ENCODE measurements around the gene QKI.

Gene QKI

GRCh38 chr6:163563318-163563717 lies 148.8 kb downstream of the QKI start:
- no peaks in the 10 kb centered on the region for H3K9me3 ChIP-seq (ENCODE audit: control insufficient read depth, insufficient read depth, low read depth, low read length)
- H3K4me1 ChIP-seq (ENCODE audit: control insufficient read depth, insufficient read depth, low read length), result no peaks in the 10 kb centered on the region
- no peak overlapping the region for H3K4me3 ChIP-seq (ENCODE audit: low read depth, low read length)
- H3K36me3 ChIP-seq (ENCODE audit: control insufficient read depth in 2 of 2, insufficient read depth in 1 of 2, low read length in 2 of 2), result peaks cover 0 to 40% of the 10 kb centered on the region in 2 experiments; a peak in 2 of 3 replicates
- CTCF ChIA-PET, result interaction anchor here (1.5 kb wide), 1 partner anchor 9 kb away, joined by 10 read pairs; no protein-coding TSS in a partner anchor
- POLR2A ChIA-PET, result no interaction called here
- no peak for TF ChIP-seq ZNF280C (tag by site-specific recombination; IDR thresholded peaks at IDR 0.05)
- TF ChIP-seq ZNF175 (tag by site-specific recombination; IDR thresholded peaks at IDR 0.05), result no peak
- no peak for TF ChIP-seq ZNF843 (tag by site-specific recombination; IDR thresholded peaks at IDR 0.05)
- H3K27ac ChIP-seq (ENCODE audit: extremely low read depth, low read depth, low read length), result no peak overlapping the region

DNA sequence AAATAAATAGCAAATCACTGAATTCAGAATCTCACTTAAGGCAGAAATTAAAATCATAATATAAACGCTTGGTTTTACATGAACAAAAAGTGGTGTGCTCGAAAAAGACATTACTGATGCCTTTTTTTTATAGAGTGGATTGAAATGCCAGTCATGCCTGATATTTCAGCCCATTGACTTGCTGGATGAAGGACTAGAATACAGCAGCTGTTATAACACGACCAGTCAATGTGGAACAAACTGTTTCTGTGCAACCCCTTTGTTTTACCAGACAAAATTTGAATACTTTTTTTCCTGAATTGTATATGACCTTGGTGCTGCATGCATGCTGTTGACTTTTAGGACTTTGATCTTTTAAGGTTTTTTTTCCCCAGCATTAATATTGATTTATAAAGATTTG lies 150.0 kb downstream of the QKI start:
- H3K27ac ChIP-seq (ENCODE audit: extremely low read depth, low read depth, low read length), result no peak overlapping the region
- H3K4me3 ChIP-seq (ENCODE audit: low read depth, low read length), result no peak overlapping the region
- no peaks in the 10 kb centered on the region for H3K4me1 ChIP-seq (ENCODE audit: control insufficient read depth, insufficient read depth, low read length)
- no peaks in the 10 kb centered on the region for H3K9me3 ChIP-seq (ENCODE audit: control insufficient read depth, insufficient read depth, low read depth, low read length)
- peaks cover 0 to 32% of the 10 kb centered on the region in 2 experiments; a peak in 2 of 3 replicates for H3K36me3 ChIP-seq (ENCODE audit: control insufficient read depth in 2 of 2, insufficient read depth in 1 of 2, low read length in 2 of 2)
- ChIA-PET POLR2A (no interaction called here), CTCF (interaction anchor here (0.9 kb wide), 1 partner anchor 10 kb away, joined by 4 read pairs; no protein-coding TSS in a partner anchor)
- TF ChIP-seq ZNF747 (tag by site-specific recombination; IDR thresholded peaks at IDR 0.05) (no peak), ZNF555 (tag by site-specific recombination; conservative IDR thresholded peaks at IDR 0.05) (no peak), ZNF768 (tag by site-specific recombination; IDR thresholded peaks at IDR 0.05) (no peak), ZNF214 (tag by site-specific recombination; IDR thresholded peaks at IDR 0.05; ENCODE audit: borderline replicate concordance) (no peak), YY1 (tag by site-specific recombination; IDR thresholded peaks at IDR 0.05) (no peak), HOXC10 (CRISPR knock-in tag; IDR thresholded peaks at IDR 0.05) (no peak), SETDB1 (IDR thresholded peaks at IDR 0.05; ENCODE audit: insufficient read length, low read length) (no peak), WT1 (tag by site-specific recombination; IDR thresholded peaks at IDR 0.05) (no peak), ZNF248 (tag by site-specific recombination; IDR thresholded peaks at IDR 0.05) (no peak), ZNF394 (tag by site-specific recombination; IDR thresholded peaks at IDR 0.05; ENCODE audit: borderline replicate concordance) (no peak), ZNF560 (tag by site-specific recombination; IDR thresholded peaks at IDR 0.05; ENCODE audit: borderline replicate concordance) (no peak), ZNF658 (tag by site-specific recombination; IDR thresholded peaks at IDR 0.05) (no peak), ZNF621 (tag by site-specific recombination; IDR thresholded peaks at IDR 0.05) (no peak)

- Histone ChIP-seq H3K36me3 (ENCODE audit: control insufficient read depth in 2 of 2, insufficient read depth in 1 of 2, low read length in 2 of 2) (peaks cover 0 to 32% of the 10 kb centered on the region in 2 experiments; a peak in 2 of 3 replicates), H3K27ac (ENCODE audit: extremely low read depth, low read depth, low read length) (no peak overlapping the region), H3K4me1 (ENCODE audit: control insufficient read depth, insufficient read depth, low read length) (no peaks in the 10 kb centered on the region), H3K9me3 (ENCODE audit: control insufficient read depth, insufficient read depth, low read depth, low read length) (no peaks in the 10 kb centered on the region), H3K4me3 (ENCODE audit: low read depth, low read length) (no peak overlapping the region)
- ChIA-PET CTCF (interaction anchor here (0.9 to 1.8 kb wide), 2 partner anchors 10 to 11 kb away, joined by 4 to 6 read pairs; no protein-coding TSS in a partner anchor), POLR2A (no interaction called here)
- TF ChIP-seq ZNF292 (tag by site-specific recombination; IDR thresholded peaks at IDR 0.05; ENCODE audit: borderline replicate concordance, low read depth) (no peak), ZBTB21 (tag by site-specific recombination; IDR thresholded peaks at IDR 0.05) (no peak), CTCF (tag by site-specific recombination; IDR thresholded peaks at IDR 0.05) (no peak), OSR2 (tag by site-specific recombination; IDR thresholded peaks at IDR 0.05) (no peak), HOXC10 (CRISPR knock-in tag; IDR thresholded peaks at IDR 0.05) (no peak), ZNF548 (tag by site-specific recombination; IDR thresholded peaks at IDR 0.05) (no peak), ZNF266 (tag by site-specific recombination; IDR thresholded peaks at IDR 0.05; ENCODE audit: low read depth) (no peak), ZBTB17 (tag by site-specific recombination; IDR thresholded peaks at IDR 0.05) (no peak), ZNF664 (tag by site-specific recombination; IDR thresholded peaks at IDR 0.05) (no peak)
- TF ChIP-seq, protein P1, sequence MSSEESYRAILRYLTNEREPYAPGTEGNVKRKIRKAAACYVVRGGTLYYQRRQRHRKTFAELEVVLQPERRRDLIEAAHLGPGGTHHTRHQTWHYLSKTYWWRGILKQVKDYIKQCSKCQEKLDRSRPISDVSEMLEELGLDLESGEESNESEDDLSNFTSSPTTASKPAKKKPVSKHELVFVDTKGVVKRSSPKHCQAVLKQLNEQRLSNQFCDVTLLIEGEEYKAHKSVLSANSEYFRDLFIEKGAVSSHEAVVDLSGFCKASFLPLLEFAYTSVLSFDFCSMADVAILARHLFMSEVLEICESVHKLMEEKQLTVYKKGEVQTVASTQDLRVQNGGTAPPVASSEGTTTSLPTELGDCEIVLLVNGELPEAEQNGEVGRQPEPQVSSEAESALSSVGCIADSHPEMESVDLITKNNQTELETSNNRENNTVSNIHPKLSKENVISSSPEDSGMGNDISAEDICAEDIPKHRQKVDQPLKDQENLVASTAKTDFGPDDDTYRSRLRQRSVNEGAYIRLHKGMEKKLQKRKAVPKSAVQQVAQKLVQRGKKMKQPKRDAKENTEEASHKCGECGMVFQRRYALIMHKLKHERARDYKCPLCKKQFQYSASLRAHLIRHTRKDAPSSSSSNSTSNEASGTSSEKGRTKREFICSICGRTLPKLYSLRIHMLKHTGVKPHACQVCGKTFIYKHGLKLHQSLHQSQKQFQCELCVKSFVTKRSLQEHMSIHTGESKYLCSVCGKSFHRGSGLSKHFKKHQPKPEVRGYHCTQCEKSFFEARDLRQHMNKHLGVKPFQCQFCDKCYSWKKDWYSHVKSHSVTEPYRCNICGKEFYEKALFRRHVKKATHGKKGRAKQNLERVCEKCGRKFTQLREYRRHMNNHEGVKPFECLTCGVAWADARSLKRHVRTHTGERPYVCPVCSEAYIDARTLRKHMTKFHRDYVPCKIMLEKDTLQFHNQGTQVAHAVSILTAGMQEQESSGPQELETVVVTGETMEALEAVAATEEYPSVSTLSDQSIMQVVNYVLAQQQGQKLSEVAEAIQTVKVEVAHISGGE (tag by site-specific recombination; conservative IDR thresholded peaks at IDR 0.05; ENCODE audit: low read depth), result no peak
Measured at GRCh38 chr6:163565140-163565539, 150.6 kb downstream of the QKI start.

Data from HEK293 (cell line).